ENCODE data around the gene BCL3. TPM values are rescaled to one million over a fixed set of nuclear protein-coding genes. Genes with fewer than 3 reads are reported as not detected.
"Not testable (repeated sequence)": the region's sequence is repeated elsewhere in the genome, so short reads cannot be mapped to it uniquely, and the experiment has no call there.

BCL3 gene
- polyA plus RNA-seq, 1 donor (not counting 4 experiments of a cell fraction or from before 2014, with no cell fraction given) = 1.1 TPM

- Histone ChIP-seq H3K9me1 (ENCODE audit: control insufficient read depth, extremely low read depth, insufficient read depth, low read length) (no peaks in the 10 kb centered on the region), H3K27ac (ENCODE audit: control insufficient read depth, insufficient read depth, low read length) (no peak overlapping the region), H3K27me3 (ENCODE audit: control insufficient read depth, extremely low read depth, insufficient read depth, low read length) (peaks cover 3% of the 10 kb centered on the region), H3K36me3 (ENCODE audit: control insufficient read depth in 2 of 2, extremely low read depth in 1 of 2, insufficient read depth in 2 of 2, low read length in 2 of 2) (no peaks in the 10 kb centered on the region), H3K4me3 (ENCODE audit: control insufficient read depth in 2 of 3, extremely low read depth in 1 of 3, insufficient read depth in 2 of 3, low read depth in 1 of 3, low read length in 3 of 3) (no peak overlapping the region), H2AFZ (ENCODE audit: control insufficient read depth, low read length) (no peak overlapping the region), H3K4me2 (ENCODE audit: control insufficient read depth, extremely low read depth, insufficient read depth, low read depth, low read length) (no peak overlapping the region), H3K4me1 (ENCODE audit: control insufficient read depth, extremely low read depth, insufficient read depth, low read length) (no peaks in the 10 kb centered on the region), H3K9ac (ENCODE audit: control insufficient read depth, extremely low read depth, insufficient read depth, low read length) (no peak overlapping the region), H3K79me2 (ENCODE audit: control insufficient read depth, insufficient read depth, low read length) (no peaks in the 10 kb centered on the region), H4K20me1 (ENCODE audit: control insufficient read depth, extremely low read depth, insufficient read depth, low read length) (no peaks in the 10 kb centered on the region), H3K9me3 (ENCODE audit: control insufficient read depth, low read depth, low read length) (no peaks in the 10 kb centered on the region)
- dilution Hi-C loops (cut with MboI; ENCODE audit: extremely low pct_ligation_motif_present, low sequenced_read_pairs) = no loop called here
- FAIRE-seq (no peak), DNase-seq (ENCODE audit: low read depth, low spot score) (no peak)
- TF ChIP-seq CTCF (optimal IDR thresholded peaks at IDR 0.05 in 1 of 3, IDR thresholded peaks at IDR 0.05 in 1 of 3, conservative IDR thresholded peaks at IDR 0.05 in 1 of 3; ENCODE audit: extremely low read depth in 1 of 3, insufficient read depth in 2 of 3, low read length in 3 of 3) (no peak), EZH2 (IDR thresholded peaks at IDR 0.05; ENCODE audit: low read length) (no peak)
Observed at GRCh38 chr19:44707794-44708193, 40.7 kb upstream of the BCL3 start.

- DNase-seq (ENCODE audit: low read depth, low spot score) (no peak), FAIRE-seq (no peak)
- TF ChIP-seq CTCF (optimal IDR thresholded peaks at IDR 0.05 in 1 of 3, IDR thresholded peaks at IDR 0.05 in 1 of 3, conservative IDR thresholded peaks at IDR 0.05 in 1 of 3; ENCODE audit: extremely low read depth in 1 of 3, insufficient read depth in 2 of 3, low read length in 3 of 3) (no peak), EZH2 (IDR thresholded peaks at IDR 0.05; ENCODE audit: low read length) (no peak)
- no peak overlapping the region for H3K4me2 ChIP-seq (ENCODE audit: control insufficient read depth, extremely low read depth, insufficient read depth, low read depth, low read length)
- H2AFZ ChIP-seq (ENCODE audit: control insufficient read depth, low read length) = no peak overlapping the region
- H3K4me3 ChIP-seq (ENCODE audit: control insufficient read depth in 2 of 3, extremely low read depth in 1 of 3, insufficient read depth in 2 of 3, low read depth in 1 of 3, low read length in 3 of 3) = no peak overlapping the region
- H3K9me3 ChIP-seq (ENCODE audit: control insufficient read depth, low read depth, low read length) = no peaks in the 10 kb centered on the region
- dilution Hi-C loops (cut with MboI; ENCODE audit: extremely low pct_ligation_motif_present, low sequenced_read_pairs) = no loop called here
- no peaks in the 10 kb centered on the region for H3K9me1 ChIP-seq (ENCODE audit: control insufficient read depth, extremely low read depth, insufficient read depth, low read length)
- H4K20me1 ChIP-seq (ENCODE audit: control insufficient read depth, extremely low read depth, insufficient read depth, low read length) = no peaks in the 10 kb centered on the region
- H3K27ac ChIP-seq (ENCODE audit: control insufficient read depth, insufficient read depth, low read length) = no peak overlapping the region
- H3K27me3 ChIP-seq (ENCODE audit: control insufficient read depth, extremely low read depth, insufficient read depth, low read length) = peaks cover 3% of the 10 kb centered on the region
- no peaks in the 10 kb centered on the region for H3K36me3 ChIP-seq (ENCODE audit: control insufficient read depth in 2 of 2, extremely low read depth in 1 of 2, insufficient read depth in 2 of 2, low read length in 2 of 2)
- H3K9ac ChIP-seq (ENCODE audit: control insufficient read depth, extremely low read depth, insufficient read depth, low read length) = no peak overlapping the region
- no peaks in the 10 kb centered on the region for H3K79me2 ChIP-seq (ENCODE audit: control insufficient read depth, insufficient read depth, low read length)
- H3K4me1 ChIP-seq (ENCODE audit: control insufficient read depth, extremely low read depth, insufficient read depth, low read length) = no peaks in the 10 kb centered on the region
Observed at GRCh38 chr19:44708940-44709339, 39.6 kb upstream of the BCL3 start.

- H3K36me3 ChIP-seq (ENCODE audit: control insufficient read depth in 2 of 2, extremely low read depth in 1 of 2, insufficient read depth in 2 of 2, low read length in 2 of 2); DNase-seq (ENCODE audit: low read depth, low spot score); H3K4me1 ChIP-seq (ENCODE audit: control insufficient read depth, extremely low read depth, insufficient read depth, low read length); H3K9me3 ChIP-seq (ENCODE audit: control insufficient read depth, low read depth, low read length); dilution Hi-C loops (cut with MboI; ENCODE audit: extremely low pct_ligation_motif_present, low sequenced_read_pairs); FAIRE-seq; H3K9me1 ChIP-seq (ENCODE audit: control insufficient read depth, extremely low read depth, insufficient read depth, low read length); H2AFZ ChIP-seq (ENCODE audit: control insufficient read depth, low read length); H3K4me2 ChIP-seq (ENCODE audit: control insufficient read depth, extremely low read depth, insufficient read depth, low read depth, low read length); H4K20me1 ChIP-seq (ENCODE audit: control insufficient read depth, extremely low read depth, insufficient read depth, low read length); H3K79me2 ChIP-seq (ENCODE audit: control insufficient read depth, insufficient read depth, low read length); H3K4me3 ChIP-seq (ENCODE audit: control insufficient read depth in 2 of 3, extremely low read depth in 1 of 3, insufficient read depth in 2 of 3, low read depth in 1 of 3, low read length in 3 of 3); H3K27ac ChIP-seq (ENCODE audit: control insufficient read depth, insufficient read depth, low read length); H3K9ac ChIP-seq (ENCODE audit: control insufficient read depth, extremely low read depth, insufficient read depth, low read length); H3K27me3 ChIP-seq (ENCODE audit: control insufficient read depth, extremely low read depth, insufficient read depth, low read length): not testable (repeated sequence)
Observed at GRCh38 chr19:44709434-44710266, 38.9 kb upstream of the BCL3 start.
